HEK293 (cell line): ENCODE results near the gene LHX5.

Experiments
- CTCF ChIA-PET: fragments of 350-600 bp; formaldehyde crosslinking; extraction: SDS; loops from one replicate; lab custom pipeline; 2021; ENCODE audit warnings: antibody characterized with exemption; lab: Yijun Ruan, JAX
- POLR2A ChIA-PET: fragments of 300-600 bp; formaldehyde crosslinking; extraction: SDS; loops from one replicate; lab custom pipeline; 2020; ENCODE audit warnings: antibody characterized with exemption, inconsistent platforms; lab: Yijun Ruan, JAX
- H3K27ac ChIP-seq: fragments of 200-500 bp; sonication (Bioruptor generic); 2 replicates; pipeline ENCODE4 v1.5.1; 2014; ENCODE audit warnings: low read depth, low read length, control low read depth, inconsistent platforms; ENCODE audit errors: extremely low read depth
- H3K36me3 ChIP-seq, 2 experiments: fragments of 200-500 bp in 1 of 2; sonication (Bioruptor generic) in 1 of 2; 1 replicate in 1 of 2; 2 replicates in 1 of 2; pipeline ENCODE4 v1.5.1; 2014 to 2017; ENCODE audit warnings: inconsistent platforms in 2 of 2, low read length in 2 of 2; ENCODE audit not compliant: control insufficient read depth in 2 of 2, insufficient read depth in 1 of 2
- H3K4me1 ChIP-seq: fragments of 200-500 bp; sonication (Bioruptor generic); 2 replicates; pipeline ENCODE4 v1.5.1; 2014; ENCODE audit warnings: mild to moderate bottlenecking, low read length, inconsistent platforms; ENCODE audit not compliant: control insufficient read depth, insufficient read depth
- H3K4me3 ChIP-seq: 2 replicates; pipeline ENCODE4 v1.5.1; 2011; ENCODE audit warnings: low read depth, mild to moderate bottlenecking, control low read depth, low read length, moderate library complexity
- H3K9me3 ChIP-seq: fragments of 200-500 bp; sonication (Bioruptor generic); 2 replicates; pipeline ENCODE4 v1.5.1; 2014; ENCODE audit warnings: low read depth, low read length, inconsistent platforms; ENCODE audit not compliant: control insufficient read depth, insufficient read depth
- ATF2 ChIP-seq: fragments of 450-650 bp; formaldehyde crosslinking; IDR thresholded peaks from 2 replicates; pipeline ENCODE4 v1.5.1; 2016; ENCODE audit warnings: missing biosample characterization, missing genetic modification characterization, low read depth
- CTCF ChIP-seq: fragments of 450-650 bp; formaldehyde crosslinking; IDR thresholded peaks from 2 replicates; pipeline ENCODE4 v1.5.1; 2016; ENCODE audit warnings: missing biosample characterization, missing genetic modification characterization
- GFI1B ChIP-seq: fragments of 450-650 bp; formaldehyde crosslinking; IDR thresholded peaks from 2 replicates; pipeline ENCODE4 v1.5.1; 2016; ENCODE audit warnings: missing biosample characterization, missing genetic modification characterization
- GLIS2 ChIP-seq: fragments of 450-650 bp; formaldehyde crosslinking; IDR thresholded peaks from 2 replicates; pipeline ENCODE4 v1.5.1; 2016; ENCODE audit warnings: missing biosample characterization, missing genetic modification characterization
- PRDM10 ChIP-seq: fragments of 450-650 bp; formaldehyde crosslinking; IDR thresholded peaks from 2 replicates; pipeline ENCODE4 v1.5.1; 2016; ENCODE audit warnings: missing biosample characterization, missing genetic modification characterization
- REPIN1 ChIP-seq: fragments of 450-650 bp; formaldehyde crosslinking; IDR thresholded peaks from 2 replicates; pipeline ENCODE4 v1.5.1; 2017; ENCODE audit warnings: missing biosample characterization, missing genetic modification characterization, low read depth
- ZBTB17 ChIP-seq: fragments of 450-650 bp; formaldehyde crosslinking; IDR thresholded peaks from 2 replicates; pipeline ENCODE4 v1.5.1; 2016; ENCODE audit warnings: missing biosample characterization, missing genetic modification characterization
- ZIC2 ChIP-seq: fragments of 450-650 bp; formaldehyde crosslinking; IDR thresholded peaks from 2 replicates; pipeline ENCODE4 v1.5.1; 2016; ENCODE audit warnings: missing biosample characterization, missing genetic modification characterization
- ZNF133 ChIP-seq: fragments of 450-650 bp; formaldehyde crosslinking; IDR thresholded peaks from 2 replicates; pipeline ENCODE4 v1.5.1; 2016; ENCODE audit warnings: missing biosample characterization, missing genetic modification characterization
- ZNF366 ChIP-seq: fragments of 450-650 bp; formaldehyde crosslinking; conservative IDR thresholded peaks from 2 replicates; pipeline ENCODE4 v1.5.1; 2016; ENCODE audit warnings: missing biosample characterization, missing genetic modification characterization
- ZNF558 ChIP-seq: fragments of 450-650 bp; formaldehyde crosslinking; IDR thresholded peaks from 2 replicates; pipeline ENCODE4 v1.5.1; 2016; ENCODE audit warnings: missing biosample characterization, missing genetic modification characterization
- ZNF747 ChIP-seq: fragments of 450-650 bp; formaldehyde crosslinking; IDR thresholded peaks from 2 replicates; pipeline ENCODE4 v1.5.1; 2016; ENCODE audit warnings: missing biosample characterization, missing genetic modification characterization
- ZNF792 ChIP-seq: fragments of 450-650 bp; formaldehyde crosslinking; IDR thresholded peaks from 2 replicates; pipeline ENCODE4 v1.5.1; 2016; ENCODE audit warnings: missing biosample characterization, missing genetic modification characterization
- ZNF843 ChIP-seq: fragments of 450-650 bp; formaldehyde crosslinking; IDR thresholded peaks from 2 replicates; pipeline ENCODE4 v1.5.1; 2016; ENCODE audit warnings: missing biosample characterization, missing genetic modification characterization
- ZSCAN23 ChIP-seq: fragments of 450-650 bp; formaldehyde crosslinking; IDR thresholded peaks from 2 replicates; pipeline ENCODE4 v1.5.1; 2016; ENCODE audit warnings: missing biosample characterization, missing genetic modification characterization

The LHX5 gene

GRCh38 chr12:113437729-113438100 is 34.0 kb downstream of the LHX5 start:
- CTCF ChIA-PET, result interaction anchor here (0.6 to 1.2 kb wide), 3 partner anchors 124 to 427 kb away, joined by 3 read pairs; no protein-coding TSS in a partner anchor
- no peaks in the 10 kb centered on the region for H3K36me3 ChIP-seq
- no peak overlapping the region for H3K4me3 ChIP-seq
- POLR2A ChIA-PET, result no interaction called here
- TF ChIP-seq ATF2 (tag by site-specific recombination), result no peak
- 0 out of 2 replicates have a peak, but pooled peaks have one; percentile 60 for TF ChIP-seq ZBTB17
- H3K9me3 ChIP-seq, result no peaks in the 10 kb centered on the region
- no peaks in the 10 kb centered on the region for H3K4me1 ChIP-seq
- H3K27ac ChIP-seq, result no peak overlapping the region

- CTCF ChIA-PET, result interaction anchor here (1.2 to 3.2 kb wide), 2 partner anchors 12 to 273 kb away, joined by 3 to 17 read pairs; no protein-coding TSS in a partner anchor
- Histone ChIP-seq H3K27ac (no peak overlapping the region), H3K36me3 (no peaks in the 10 kb centered on the region), H3K4me3 (no peak overlapping the region), H3K9me3 (no peaks in the 10 kb centered on the region), H3K4me1 (no peaks in the 10 kb centered on the region)
- POLR2A ChIA-PET, result no interaction called here
- TF ChIP-seq CTCF (tag by site-specific recombination) (no peak), ZNF366 (tag by site-specific recombination) (peak; percentile 88)
Observed at GRCh38 chr12:113436993-113437728, 34.5 kb downstream of the LHX5 start.

GRCh38 chr12:113436586-113436985 is 35.1 kb downstream of the LHX5 start:
- H3K27ac ChIP-seq, result no peak overlapping the region
- H3K4me3 ChIP-seq, result no peak overlapping the region
- H3K9me3 ChIP-seq, result no peaks in the 10 kb centered on the region
- POLR2A ChIA-PET, result no interaction called here
- no peak for TF ChIP-seq ZSCAN23
- TF ChIP-seq ZNF843 (tag by site-specific recombination), result no peak
- no peak for TF ChIP-seq ZIC2 (tag by site-specific recombination)
- TF ChIP-seq ZNF792, result no peak
- no peak for TF ChIP-seq GLIS2 (tag by site-specific recombination)
- TF ChIP-seq REPIN1 (tag by site-specific recombination), result no peak
- no peak for TF ChIP-seq ZNF133
- TF ChIP-seq ZNF558 (tag by site-specific recombination), result no peak
- TF ChIP-seq ZNF747 (tag by site-specific recombination), result no peak
- TF ChIP-seq GFI1B (tag by site-specific recombination), result no peak
- TF ChIP-seq PRDM10 (tag by site-specific recombination), result no peak
- CTCF ChIA-PET, result interaction anchor here (3.2 kb wide), 1 partner anchor 11 kb away, joined by 17 read pairs; no protein-coding TSS in a partner anchor
- no peaks in the 10 kb centered on the region for H3K4me1 ChIP-seq
- H3K36me3 ChIP-seq, result no peaks in the 10 kb centered on the region
